Progenitor cell of endocrine pancreas (in vitro differentiated cells): ENCODE results near the gene AQP4. TPM values are rescaled to one million over a fixed set of nuclear protein-coding genes. Genes with fewer than 3 reads are reported as not detected.

ENCODE experiments used
- DNase-seq: peaks from one replicate; pipeline ENCODE4 v3.0.0; 2021; ENCODE audit warnings: low spot score; ENCODE audit not compliant: unreplicated experiment
- H3K27ac Mint-ChIP-seq: 2 replicates; pipeline ENCODE4 v1.8.0; 2021; ENCODE audit warnings: mild to moderate bottlenecking, moderate library complexity, mixed read lengths
- H3K27me3 Mint-ChIP-seq: 2 replicates; pipeline ENCODE4 v1.8.0; 2021; ENCODE audit warnings: mixed read lengths
- H3K36me3 Mint-ChIP-seq: 2 replicates; pipeline ENCODE4 v1.8.0; 2022; ENCODE audit warnings: mixed read lengths; ENCODE audit not compliant: insufficient read depth
- H3K4me1 Mint-ChIP-seq: 2 replicates; pipeline ENCODE4 v1.8.0; 2021; ENCODE audit warnings: low read depth, mixed read lengths
- H3K4me3 Mint-ChIP-seq: 2 replicates; pipeline ENCODE4 v1.8.0; 2021; ENCODE audit warnings: low read depth, mild to moderate bottlenecking, moderate library complexity, mixed read lengths
- H3K9me3 Mint-ChIP-seq: 2 replicates; pipeline ENCODE4 v1.8.0; 2021; ENCODE audit warnings: low read depth, mixed read lengths
- CTCF ChIP-seq: fragments of 200-600 bp; sonication (generic); IDR thresholded peaks from one replicate; pipeline ENCODE4 v1.5.0; 2021; ENCODE audit warnings: antibody characterized with exemption, mild to moderate bottlenecking; ENCODE audit not compliant: unreplicated experiment
- total RNA-seq: library from RNA; stranded (reverse); gene quantifications from 2 replicates; pipeline ENCODE4 v1.2.1, GENCODE V29; 2021

The AQP4 gene
- total RNA-seq, 1 donor from 2014 or later = 1.7 TPM

GRCh38 chr18:26802330-26803200 lies 62.9 kb downstream of the AQP4 start:
- DNase-seq = no peak
- no peak overlapping the region for H3K27ac Mint-ChIP-seq
- H3K4me3 Mint-ChIP-seq = no peak overlapping the region
- peaks cover 3% of the 10 kb centered on the region for H3K27me3 Mint-ChIP-seq
- no peaks in the 10 kb centered on the region for H3K4me1 Mint-ChIP-seq
- peaks cover 2% of the 10 kb centered on the region for H3K36me3 Mint-ChIP-seq
- no peak for TF ChIP-seq CTCF
- H3K9me3 Mint-ChIP-seq = peaks cover 10% of the 10 kb centered on the region
